ENCODE data around the gene GSTA4. TPM values are rescaled to one million over a fixed set of nuclear protein-coding genes. Genes with fewer than 3 reads are reported as not detected.

The GSTA4 gene
- total and polyA plus RNA-seq, 2 of the 8 experiments (the other 6 are each of a cell fraction or from before 2014, with no cell fraction given), result 13.9 to 21.6 TPM

DNA sequence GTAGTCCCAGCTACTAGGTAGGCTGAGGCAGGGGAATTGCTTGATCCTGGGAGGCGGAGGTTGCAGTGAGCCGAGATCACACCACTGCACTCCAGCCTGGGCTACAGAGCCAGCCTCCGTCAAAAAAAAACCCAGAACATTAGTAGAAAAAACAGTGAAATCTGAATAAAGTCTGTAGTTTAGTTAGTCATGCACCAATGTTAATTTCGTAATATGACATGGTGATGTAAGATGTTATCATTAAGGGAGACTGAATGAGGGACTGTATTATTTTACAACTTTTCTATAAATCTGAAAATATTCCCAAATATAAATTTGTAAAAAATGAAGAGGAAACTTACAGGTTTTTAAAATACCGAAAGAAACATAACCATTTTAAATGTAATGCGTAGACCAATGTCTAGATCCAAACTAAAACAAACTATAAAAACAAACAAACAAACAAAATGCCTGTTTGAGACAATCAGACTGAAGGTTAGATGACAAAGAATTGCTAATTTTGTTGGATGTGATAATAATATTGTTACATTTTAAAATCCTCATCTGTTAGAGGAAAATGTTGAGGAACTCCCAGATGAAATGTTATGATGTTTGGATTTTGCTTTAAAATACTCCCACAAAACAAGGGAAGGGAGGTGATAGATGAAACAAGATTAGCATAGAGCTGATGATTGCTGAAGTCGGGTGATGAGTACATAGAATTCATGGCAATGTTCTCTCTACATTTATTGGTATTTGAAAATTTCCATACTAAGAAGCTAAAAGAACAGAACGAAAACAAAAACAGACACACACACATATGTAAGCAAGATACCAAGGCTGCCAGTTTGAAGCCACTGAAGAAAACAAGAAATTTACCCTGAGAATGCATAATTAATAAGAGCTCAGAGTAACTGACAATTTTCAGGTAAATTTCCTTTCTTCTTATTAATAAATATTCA, 1.8 kb downstream of the GSTA4 start:
- H4K20me1 ChIP-seq (replicated peaks in 1 of 2; ENCODE audit: control insufficient read depth in 1 of 2, insufficient read depth in 2 of 2, low read length in 2 of 2), result peaks cover 0 to 1% of the 10 kb centered on the region in 2 experiments
- no peak overlapping the region for H2BK120ac ChIP-seq (replicated peaks; ENCODE audit: low read depth, low read length)
- no peak overlapping the region for H3K23ac ChIP-seq (ENCODE audit: insufficient read length)
- H3K56ac ChIP-seq (replicated peaks; ENCODE audit: insufficient read length, low read depth, low read length), result no peak overlapping the region
- peak overlapping the region; percentile 72 to 92 (median 76); a peak in 6 of 8 replicates for H3K4me3 ChIP-seq (ENCODE audit: extremely low read depth in 1 of 4, insufficient read depth in 2 of 4, low read depth in 3 of 4, low read length in 4 of 4)
- WGBS, 2 experiments (ENCODE audit: extremely low coverage in 1 of 2, insufficient coverage in 1 of 2, insufficient read length in 1 of 2, insufficient replicate concordance in 2 of 2, low coverage in 1 of 2, low lambda C conversion rate in 2 of 2, missing lambda C conversion rate in 1 of 2), result 86% methylated on average over 8 of the region's 8 CpGs; no CpG with 5 or more reads in 1 of the 2 experiments
- H3K36me3 ChIP-seq (ENCODE audit: control insufficient read depth in 2 of 4, insufficient read depth in 4 of 4, low read length in 3 of 4), result no peaks in the 10 kb centered on the region
- no peaks in the 10 kb centered on the region for H3K9me3 ChIP-seq (ENCODE audit: insufficient read depth in 2 of 2, low read depth in 1 of 2, low read length in 1 of 2)
- no peak overlapping the region for H2AK5ac ChIP-seq (ENCODE audit: low read depth, low read length)
- H3K14ac ChIP-seq (ENCODE audit: insufficient read length), result no peak overlapping the region
- ChIA-PET CTCF (ENCODE audit: partially characterized antibody) (interaction anchor here (0.6 to 3.4 kb wide), 15 partner anchors 10 to 324 kb away, joined by 3 to 21 read pairs (median 3); partner anchors contain the start of gene GSTA5), POLR2A (ENCODE audit: partially characterized antibody) (interaction anchor here (0.7 to 2.6 kb wide), 6 partner anchors 8 to 366 kb away, joined by 3 to 10 read pairs (median 4); partner anchors contain the start of gene FBXO9)
- no peaks in the 10 kb centered on the region; the same call in 1 of the 2 replicates for H3K23me2 ChIP-seq (ENCODE audit: low read depth, low read length)
- 0 out of 2 replicates have a peak overlapping the region, but pooled peaks have one; percentile 64 for H2AFZ ChIP-seq (ENCODE audit: low read length)
- no peak overlapping the region for H2BK20ac ChIP-seq (ENCODE audit: low read length)
- H3K4ac ChIP-seq (replicated peaks; ENCODE audit: insufficient read length, low read depth, low read length), result no peak overlapping the region
- DNase-seq (ENCODE audit: low read depth in 1 of 2, low spot score in 2 of 2) (no peak), FAIRE-seq (no peak)
- no peak overlapping the region; the same call in 1 of the 2 replicates for H3K18ac ChIP-seq (ENCODE audit: extremely low read depth, low read length)
- H3K79me2 ChIP-seq (ENCODE audit: control insufficient read depth in 1 of 2, insufficient read depth in 2 of 2, low read length in 2 of 2), result no peaks in the 10 kb centered on the region
- H3K9ac ChIP-seq (replicated peaks in 1 of 4; ENCODE audit: extremely low read depth in 1 of 4, low read depth in 3 of 4, low read length in 3 of 4), result no peak overlapping the region
- no peak overlapping the region for H4K91ac ChIP-seq (replicated peaks; ENCODE audit: insufficient read length, low read length)
- H3K4me1 ChIP-seq (replicated peaks in 1 of 4; ENCODE audit: control insufficient read depth in 3 of 4, insufficient read depth in 4 of 4, low read length in 3 of 4), result no peaks in the 10 kb centered on the region; a peak in 1 of 7 replicates
- H4K8ac ChIP-seq (ENCODE audit: extremely low read depth, insufficient read depth, low read length), result no peak overlapping the region
- H3K27me3 ChIP-seq (replicated peaks in 1 of 4; ENCODE audit: control insufficient read depth in 3 of 4, extremely low read depth in 1 of 4, insufficient read depth in 3 of 4, low read length in 3 of 4), result no peaks in the 10 kb centered on the region
- peak overlapping the region; percentile 88 to 91 for H3K4me2 ChIP-seq (ENCODE audit: insufficient read depth in 1 of 2, low read depth in 2 of 2, low read length in 2 of 2)
- no peaks in the 10 kb centered on the region for H3K79me1 ChIP-seq (ENCODE audit: low read depth, low read length)
- H2BK5ac ChIP-seq (ENCODE audit: low read depth, low read length), result no peak overlapping the region
- H2BK12ac ChIP-seq (ENCODE audit: low read depth, low read length), result no peak overlapping the region
- H4K5ac ChIP-seq (ENCODE audit: insufficient read length, low read depth, low read length), result peak overlapping the region; percentile 18
- no peak overlapping the region for H2BK15ac ChIP-seq (ENCODE audit: low read length)
- H3K27ac ChIP-seq (ENCODE audit: low read depth, low read length), result no peak overlapping the region
- TF ChIP-seq CTBP2 (IDR thresholded peaks at IDR 0.05; ENCODE audit: borderline replicate concordance, insufficient read depth, insufficient read length, low read length) (no peak), E2F6 (IDR thresholded peaks at IDR 0.05) (no peak), SIN3A (conservative IDR thresholded peaks at IDR 0.05 in 1 of 2, IDR thresholded peaks at IDR 0.05 in 1 of 2; ENCODE audit: low read depth in 1 of 2, low read length in 2 of 2) (no peak), CHD2 (IDR thresholded peaks at IDR 0.05; ENCODE audit: low read length) (no peak), GABPA (IDR thresholded peaks at IDR 0.05; ENCODE audit: borderline replicate concordance, insufficient read depth, low read length) (no peak), SIRT6 (IDR thresholded peaks at IDR 0.05; ENCODE audit: low read length) (no peak)
- TF ChIP-seq, protein P1, sequence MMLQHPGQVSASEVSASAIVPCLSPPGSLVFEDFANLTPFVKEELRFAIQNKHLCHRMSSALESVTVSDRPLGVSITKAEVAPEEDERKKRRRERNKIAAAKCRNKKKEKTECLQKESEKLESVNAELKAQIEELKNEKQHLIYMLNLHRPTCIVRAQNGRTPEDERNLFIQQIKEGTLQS (IDR thresholded peaks at IDR 0.05; ENCODE audit: insufficient read depth, low read depth, low read length), result no peak

Data from H1 (cell line).